Caco-2 (cell line): ENCODE results near the gene PSMB9. TPM values are rescaled to one million over a fixed set of nuclear protein-coding genes. Genes with fewer than 3 reads are reported as not detected.

ENCODE experiments used
- BruUV-seq: library from RNA; stranded (reverse); fragments of 400-500 nt; replicated peaks from 2 replicates; lab custom pipeline; 2021; lab: Mats Ljungman, UMichigan
- CTCF ChIA-PET: fragments of 300-600 bp; sonication (Branson Sonifier 250); formaldehyde crosslinking; loops from one replicate; lab custom pipeline; 2022; ENCODE audit warnings: antibody characterized with exemption; lab: Charles Lee
- POLR2A ChIA-PET: fragments of 300-600 bp; sonication (Branson Sonifier 250); formaldehyde crosslinking; loops from one replicate; lab custom pipeline; 2022; ENCODE audit warnings: antibody characterized with exemption; lab: Charles Lee
- DNase-seq, 2 experiments: peaks; one replicate each; pipeline versions ENCODE4 v3.0.0 to v3.0.0-alpha.2; 2020 to 2022
- H3K27me3 ChIP-seq: replicated peaks from 2 replicates; pipeline ENCODE4 v1.6.0; 2011; ENCODE audit warnings: low read length; ENCODE audit not compliant: control insufficient read depth, insufficient read depth
- H3K36me3 ChIP-seq: 2 replicates; pipeline ENCODE4 v1.5.1; 2011; ENCODE audit warnings: low read length; ENCODE audit not compliant: control insufficient read depth, insufficient read depth
- H3K4me1 ChIP-seq: fragments of 250-450 bp; sonication (Bioruptor Pico); 2 replicates; pipeline ENCODE4 v1.5.1; 2020; ENCODE audit warnings: mild to moderate bottlenecking
- H3K4me3 ChIP-seq: 2 replicates; pipeline ENCODE4 v1.5.1; 2011; ENCODE audit warnings: low read depth, mild to moderate bottlenecking, control low read depth, low read length
- H3K9me3 ChIP-seq: fragments of 250-450 bp; sonication (Bioruptor Pico); 2 replicates; pipeline ENCODE4 v1.5.1; 2020; ENCODE audit warnings: mild to moderate bottlenecking, moderate library complexity
- H3K27ac Mint-ChIP-seq: one replicate; pipeline ENCODE4 v1.8.0; 2022; ENCODE audit warnings: mixed read lengths; ENCODE audit not compliant: unreplicated experiment
- H3K27me3 Mint-ChIP-seq: one replicate; pipeline ENCODE4 v1.8.0; 2022; ENCODE audit warnings: mixed read lengths; ENCODE audit not compliant: insufficient read depth, unreplicated experiment
- H3K36me3 Mint-ChIP-seq: one replicate; pipeline ENCODE4 v1.8.0; 2022; ENCODE audit warnings: mild to moderate bottlenecking, mixed read lengths; ENCODE audit not compliant: insufficient read depth, unreplicated experiment
- H3K4me1 Mint-ChIP-seq: one replicate; pipeline ENCODE4 v1.8.0; 2022; ENCODE audit warnings: low read depth, mixed read lengths; ENCODE audit not compliant: unreplicated experiment
- H3K4me3 Mint-ChIP-seq: one replicate; pipeline ENCODE4 v1.8.0; 2022; ENCODE audit warnings: mild to moderate bottlenecking, moderate library complexity, mixed read lengths; ENCODE audit not compliant: unreplicated experiment
- H3K9me3 Mint-ChIP-seq: one replicate; pipeline ENCODE4 v1.8.0; 2022; ENCODE audit warnings: mixed read lengths; ENCODE audit not compliant: unreplicated experiment
- CTCF ChIP-seq, 2 experiments: fragments of 200-600 bp in 1 of 2; IDR thresholded peaks; 1 replicate in 1 of 2; 2 replicates in 1 of 2; pipeline versions ENCODE4 v1.5.1 to v1.8.0; 2011 to 2022; ENCODE audit warnings: antibody characterized with exemption in 1 of 2, control low read depth in 1 of 2, inconsistent platforms in 1 of 2, low read depth in 1 of 2, low read length in 1 of 2, mild to moderate bottlenecking in 1 of 2, moderate library complexity in 1 of 2; ENCODE audit not compliant: insufficient read depth in 1 of 2, severe bottlenecking in 1 of 2, unreplicated experiment in 1 of 2
- intact Hi-C: fragments of 100-400 bp; cut with micrococcal nuclease; formaldehyde crosslinking; loops from one replicate; pipeline ENCODE4 v1.10.0; 2022; ENCODE audit not compliant: unreplicated experiment
- total RNA-seq: library from RNA; stranded (reverse); gene quantifications from 2 replicates; pipeline ENCODE4 v1.2.3, GENCODE V29; 2022

The PSMB9 gene
- total RNA-seq, 1 experiment from 2014 or later: 1.3 TPM

- no peak overlapping the region for H3K27ac Mint-ChIP-seq
- no peak for TF ChIP-seq CTCF (IDR thresholded peaks at IDR 0.05; ENCODE audit: insufficient read depth in 1 of 2, low read depth in 1 of 2, low read length in 1 of 2, severe bottlenecking in 1 of 2, unreplicated experiment in 1 of 2)
- ChIA-PET CTCF (interaction anchor here (1.2 to 3.6 kb wide), 3 partner anchors 14 to 16 kb away, joined by 5 to 79 read pairs (median 23); partner anchors contain the start of gene TAP2), POLR2A (interaction anchor here (2.2 kb wide), 1 partner anchor 120 kb away, joined by 17 read pairs; no protein-coding TSS in a partner anchor)
- peak overlapping the region; percentile 88 for H3K4me3 Mint-ChIP-seq
- H3K27me3 ChIP-seq: peaks cover 1% of the 10 kb centered on the region
- peaks cover 30% of the 10 kb centered on the region for H3K27me3 Mint-ChIP-seq
- no peaks in the 10 kb centered on the region for H3K36me3 ChIP-seq
- H3K4me3 ChIP-seq: no peak overlapping the region; the same call in 1 of the 2 replicates
- H3K36me3 Mint-ChIP-seq: peaks cover 9% of the 10 kb centered on the region
- no TSS peak for BruUV-seq
- DNase-seq: no peak
- no peaks in the 10 kb centered on the region for H3K9me3 ChIP-seq
- intact Hi-C loops: no loop called here
- H3K9me3 Mint-ChIP-seq: no peaks in the 10 kb centered on the region
- peaks cover 16% of the 10 kb centered on the region for H3K4me1 Mint-ChIP-seq
- peaks cover 6% of the 10 kb centered on the region; the same call in 1 of the 2 replicates for H3K4me1 ChIP-seq
These were observed 1.8 kb upstream of the PSMB9 start for GRCh38 chr6:32852018-32852843.

- Mint-ChIP-seq H3K27me3 (peaks cover 29% of the 10 kb centered on the region), H3K4me3 (peak overlapping the region; percentile 88), H3K27ac (no peak overlapping the region), H3K9me3 (no peaks in the 10 kb centered on the region), H3K4me1 (peaks cover 16% of the 10 kb centered on the region), H3K36me3 (peaks cover 5% of the 10 kb centered on the region)
- no peak for DNase-seq
- Histone ChIP-seq H3K9me3 (no peaks in the 10 kb centered on the region), H3K4me3 (peak overlapping the region; percentile 46), H3K36me3 (no peaks in the 10 kb centered on the region), H3K27me3 (peaks cover 1% of the 10 kb centered on the region), H3K4me1 (peaks cover 6% of the 10 kb centered on the region; the same call in 1 of the 2 replicates)
- BruUV-seq: no TSS peak
- intact Hi-C loops: no loop called here
- no peak for TF ChIP-seq CTCF (IDR thresholded peaks at IDR 0.05; ENCODE audit: insufficient read depth in 1 of 2, low read depth in 1 of 2, low read length in 1 of 2, severe bottlenecking in 1 of 2, unreplicated experiment in 1 of 2)
- CTCF ChIA-PET: interaction anchor here (0.9 to 3.6 kb wide), 8 partner anchors 8 to 119 kb away, joined by 3 to 79 read pairs (median 4); partner anchors contain the start of genes PSMB8 and TAP2
- POLR2A ChIA-PET: interaction anchor here (0.5 to 2.2 kb wide), 6 partner anchors 15 to 492 kb away, joined by 3 to 17 read pairs (median 4); partner anchors contain the start of genes HLA-DQB2 and TAP2
These were observed 1.0 kb upstream of the PSMB9 start for GRCh38 chr6:32852844-32853540.
